GM21619 (cell line): ENCODE results near the gene SPAG16.
"Not testable (repeated sequence)": the region's sequence is repeated elsewhere in the genome, so short reads cannot be mapped to it uniquely, and the experiment has no call there.

Source experiments
- ATAC-seq: cut with Tn5 transposase; IDR thresholded peaks from one replicate; pipeline ENCODE4 v1.9.1; 2021; ENCODE audit not compliant: unreplicated experiment

Gene SPAG16

DNA sequence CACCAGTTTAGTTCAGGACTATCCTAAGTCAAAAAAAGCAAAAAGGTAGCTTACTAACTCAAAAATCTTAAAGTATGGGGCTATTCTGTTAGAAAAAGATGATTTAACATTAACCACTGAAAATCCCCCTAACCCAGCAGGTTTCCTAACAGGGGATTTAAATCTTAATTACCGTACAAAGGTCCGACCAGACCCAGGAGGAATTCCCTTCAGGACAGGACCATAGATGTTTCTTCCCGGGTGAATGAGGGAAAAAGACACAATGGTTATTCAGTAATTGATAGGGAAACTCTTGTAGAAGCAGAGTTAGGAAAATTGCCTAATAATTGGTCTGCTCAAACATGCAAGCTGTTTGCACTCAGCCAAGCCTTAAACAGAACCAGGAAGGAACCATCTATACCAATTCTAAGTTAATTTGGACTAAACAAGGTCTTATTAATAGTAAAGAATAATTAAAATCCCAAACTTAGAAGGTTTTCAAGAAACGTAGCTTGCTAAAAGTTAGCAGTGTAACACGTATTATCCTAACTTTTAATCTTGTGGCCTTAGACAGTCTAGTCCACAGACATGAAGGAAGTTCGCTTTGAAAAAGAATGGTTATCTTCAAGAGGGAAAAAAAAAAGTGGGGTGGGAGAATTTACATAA is 124.3 kb downstream of the SPAG16 start:
- ATAC-seq: not testable (repeated sequence)

DNA sequence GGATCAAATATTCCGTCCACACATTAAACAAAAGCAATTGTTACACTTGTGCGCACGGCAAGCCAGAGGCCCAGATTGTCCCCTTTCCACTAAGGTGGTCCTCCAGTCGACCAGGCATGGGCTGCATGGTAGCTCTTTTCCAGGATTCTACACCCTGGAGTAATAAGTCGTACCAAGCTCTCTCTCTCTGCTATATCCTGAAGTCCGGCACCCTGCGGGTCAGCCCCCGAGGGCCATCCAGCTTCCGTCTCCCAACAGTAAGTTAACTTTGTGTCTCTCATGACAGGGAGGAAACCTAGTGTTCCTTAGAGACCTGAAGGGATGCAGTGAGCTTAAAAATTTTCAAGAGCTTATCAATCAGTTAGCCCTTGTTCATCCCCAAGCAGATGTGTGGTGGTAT is 126.4 kb downstream of the SPAG16 start:
- ATAC-seq: not testable (repeated sequence)

DNA sequence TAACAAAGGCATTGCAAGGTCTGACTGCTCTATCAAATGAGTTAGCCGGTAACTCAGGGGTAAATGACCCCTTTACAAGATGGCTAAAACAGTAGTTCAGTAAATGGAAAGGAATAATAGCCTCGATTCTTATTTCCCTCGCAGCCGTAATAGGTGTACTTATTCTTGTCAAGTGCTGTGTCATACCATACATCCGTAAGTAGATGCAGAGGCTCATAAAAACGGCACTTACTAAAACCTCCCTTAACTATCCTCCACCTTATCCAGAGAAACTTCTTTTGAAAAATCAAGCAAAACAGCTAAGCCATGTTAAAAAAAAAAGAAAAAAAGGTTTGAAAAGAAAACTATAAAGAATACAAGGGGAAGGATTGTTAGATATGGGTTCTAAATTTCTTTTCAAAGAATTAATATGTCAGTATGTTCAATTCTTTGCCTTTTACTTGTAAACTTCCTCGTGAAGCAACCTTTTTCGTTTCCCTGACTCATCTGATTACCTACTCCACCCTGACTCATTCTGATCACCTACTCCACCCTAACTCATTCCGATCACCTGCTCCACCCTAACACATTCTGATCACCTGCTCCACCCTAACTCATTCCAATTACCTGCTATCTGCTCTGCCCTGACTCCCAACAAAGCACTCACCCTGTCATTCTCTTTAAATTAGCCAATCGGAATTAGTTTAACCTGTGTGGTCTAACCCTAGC is 127.5 kb downstream of the SPAG16 start:
- no peak for ATAC-seq

GRCh38 chr2:213415093-213415492 is 130.8 kb downstream of the SPAG16 start:
- no peak for ATAC-seq

GRCh38 chr2:213416832-213417231 is 132.6 kb downstream of the SPAG16 start:
- ATAC-seq: no peak

DNA sequence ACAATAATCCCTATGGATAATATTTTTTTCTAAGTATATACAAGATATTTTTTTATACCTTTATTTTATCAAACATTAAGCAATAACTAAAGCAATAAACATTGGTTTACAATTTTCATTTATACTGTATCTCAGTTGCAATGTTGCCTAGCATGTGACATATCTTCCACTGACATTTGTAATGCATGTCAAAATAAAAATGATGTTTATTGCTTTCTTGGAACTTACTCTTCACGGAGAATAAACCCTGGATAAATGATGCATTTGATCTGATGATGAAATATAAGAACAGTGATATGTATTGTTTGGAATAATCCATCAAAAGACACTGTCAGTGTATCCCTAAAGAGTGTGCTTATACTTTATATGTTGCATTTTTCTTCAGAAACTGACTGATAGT is 135.7 kb downstream of the SPAG16 start:
- ATAC-seq: no peak

GRCh38 chr2:213420828-213421385 is 136.6 kb downstream of the SPAG16 start:
- ATAC-seq: no peak

- no peak for ATAC-seq
Measured at GRCh38 chr2:213422211-213422610, 137.9 kb downstream of the SPAG16 start.

- ATAC-seq: no peak
Measured at GRCh38 chr2:213425618-213426017, 141.4 kb downstream of the SPAG16 start.

DNA sequence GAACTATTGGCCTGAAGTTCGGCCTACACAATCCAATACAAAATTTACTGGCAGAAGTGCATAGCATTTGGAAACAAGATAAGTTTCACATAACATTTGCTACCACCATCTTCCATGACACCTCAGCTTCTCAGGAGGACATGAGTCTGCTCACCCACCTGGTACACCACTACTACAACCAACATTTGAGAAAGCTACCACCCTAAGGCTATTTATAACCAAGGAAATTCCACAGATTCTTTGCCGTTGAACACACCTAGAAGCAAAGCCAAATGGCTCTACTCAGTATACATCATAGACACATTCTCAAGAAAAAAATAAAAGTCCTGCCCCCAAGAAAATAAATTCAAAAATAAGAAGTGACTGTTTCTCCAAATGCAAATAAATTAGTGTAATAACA is 145.3 kb downstream of the SPAG16 start:
- ATAC-seq: no peak

DNA sequence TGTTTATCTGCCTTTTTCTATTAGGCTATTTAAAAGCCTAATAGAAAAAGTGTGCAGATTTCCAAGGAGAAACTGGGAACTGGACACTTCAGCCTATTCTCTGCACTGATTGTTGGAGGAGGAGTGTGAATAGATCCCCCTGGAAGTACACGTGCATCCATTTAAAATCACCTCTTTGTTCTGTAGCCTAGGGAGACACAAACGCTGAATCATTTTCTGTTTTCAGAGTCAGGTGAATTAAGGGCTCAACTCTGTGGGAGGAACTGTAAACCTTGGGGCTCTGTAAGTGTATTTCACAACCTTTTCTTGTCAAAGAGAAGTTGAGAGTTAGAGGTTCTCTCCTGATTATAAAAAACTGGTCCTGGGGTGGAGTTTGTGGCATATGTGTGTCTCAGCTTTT is 159.7 kb downstream of the SPAG16 start:
- ATAC-seq: no peak

DNA sequence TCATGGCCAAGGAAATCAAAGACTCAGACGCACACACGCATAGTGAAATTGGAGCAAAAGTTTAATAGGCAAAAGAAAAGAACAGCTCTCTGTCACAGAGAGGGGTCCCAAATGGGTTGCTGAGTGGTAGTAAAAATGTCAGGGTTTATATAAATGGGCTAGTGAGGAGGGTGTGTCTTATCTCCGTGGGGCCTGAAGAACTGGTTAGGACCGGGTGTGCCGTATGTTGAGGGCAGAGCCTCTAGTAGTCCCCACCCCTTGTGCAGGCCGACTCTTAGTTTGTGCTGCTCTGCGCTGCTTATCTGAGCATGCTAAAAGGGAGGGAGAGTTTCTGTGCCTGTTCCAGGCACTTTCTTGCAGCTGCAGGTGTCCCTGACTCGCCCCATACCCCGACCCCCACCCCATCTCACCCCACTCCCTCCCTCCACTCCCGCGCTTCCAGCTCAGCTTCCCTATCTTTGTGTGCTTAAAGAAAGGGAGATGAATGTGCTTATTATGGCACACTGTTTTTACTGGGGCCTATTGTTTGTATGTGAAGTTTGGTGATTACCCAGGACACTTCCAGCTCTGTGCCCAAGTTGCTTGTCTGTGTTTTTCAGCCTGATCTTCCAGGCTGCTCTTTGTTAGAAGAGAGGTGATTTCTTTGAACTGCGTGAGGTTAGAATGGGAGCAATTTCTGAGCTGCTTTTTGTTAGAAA is 167.4 kb downstream of the SPAG16 start:
- ATAC-seq: no peak

- ATAC-seq: no peak
Measured at GRCh38 chr2:213455316-213456008, 171.2 kb downstream of the SPAG16 start.

DNA sequence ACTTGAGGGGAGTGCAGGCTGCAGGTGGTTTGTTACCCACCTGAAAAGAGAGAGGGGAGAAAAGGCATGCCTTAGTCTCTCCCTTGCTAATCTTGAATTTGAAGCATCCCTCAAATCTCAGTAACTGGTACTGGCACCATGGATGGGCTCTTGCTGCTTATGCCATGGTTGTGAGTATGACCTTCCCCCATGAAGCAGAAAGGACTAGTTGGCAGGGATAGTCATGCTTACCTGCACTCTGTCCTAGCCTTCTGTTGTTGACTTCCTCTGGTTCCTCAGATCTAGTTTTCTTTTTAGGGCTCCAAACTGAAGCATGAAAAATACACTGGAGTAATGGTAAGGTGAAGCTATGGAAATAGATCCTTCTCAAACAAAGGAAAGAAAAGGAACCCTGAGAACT is 191.2 kb downstream of the SPAG16 start:
- no peak for ATAC-seq

GRCh38 chr2:213476641-213477040 is 192.4 kb downstream of the SPAG16 start:
- no peak for ATAC-seq

DNA sequence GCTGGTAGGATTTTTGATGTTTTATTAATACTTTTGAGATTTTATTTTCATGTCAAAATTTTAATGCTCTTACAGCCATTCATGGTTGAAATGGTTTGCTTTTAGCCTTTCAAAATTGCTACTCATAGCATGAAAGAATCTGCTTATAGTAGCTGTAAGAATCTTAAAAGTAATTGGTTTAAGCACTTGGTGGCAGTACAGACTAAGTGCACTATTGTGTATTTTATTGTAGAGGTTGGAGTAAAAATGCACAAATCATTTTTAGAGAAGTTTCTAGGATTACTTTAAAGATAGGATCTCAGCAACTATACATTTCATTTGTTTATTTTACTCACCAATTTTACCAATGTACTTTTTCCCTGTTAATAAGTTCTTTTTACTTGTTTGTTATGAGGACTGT is 205.8 kb downstream of the SPAG16 start:
- no peak for ATAC-seq

- ATAC-seq: no peak
Measured at GRCh38 chr2:213491376-213491775, 207.1 kb downstream of the SPAG16 start.

- ATAC-seq: no peak
Measured at GRCh38 chr2:213496226-213496625, 212.0 kb downstream of the SPAG16 start.

DNA sequence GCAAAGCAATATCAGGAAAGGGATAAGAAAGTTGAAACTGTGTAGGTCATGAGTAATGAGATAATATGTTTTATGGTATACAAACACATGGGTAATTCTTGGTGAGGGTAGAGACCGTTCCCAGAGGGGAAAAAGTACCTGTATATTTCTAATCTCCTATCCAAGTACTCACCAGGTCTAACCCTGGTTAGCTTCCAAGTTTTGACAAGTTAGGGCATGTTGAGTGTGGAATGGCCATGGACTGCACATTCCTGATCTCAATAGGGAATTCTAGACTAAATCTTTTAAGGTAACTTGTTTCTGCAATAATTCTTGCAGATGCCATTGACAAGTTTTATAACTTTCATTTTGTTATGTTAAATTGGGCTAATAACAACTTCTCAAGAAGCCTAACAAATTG is 216.6 kb downstream of the SPAG16 start:
- no peak for ATAC-seq

DNA sequence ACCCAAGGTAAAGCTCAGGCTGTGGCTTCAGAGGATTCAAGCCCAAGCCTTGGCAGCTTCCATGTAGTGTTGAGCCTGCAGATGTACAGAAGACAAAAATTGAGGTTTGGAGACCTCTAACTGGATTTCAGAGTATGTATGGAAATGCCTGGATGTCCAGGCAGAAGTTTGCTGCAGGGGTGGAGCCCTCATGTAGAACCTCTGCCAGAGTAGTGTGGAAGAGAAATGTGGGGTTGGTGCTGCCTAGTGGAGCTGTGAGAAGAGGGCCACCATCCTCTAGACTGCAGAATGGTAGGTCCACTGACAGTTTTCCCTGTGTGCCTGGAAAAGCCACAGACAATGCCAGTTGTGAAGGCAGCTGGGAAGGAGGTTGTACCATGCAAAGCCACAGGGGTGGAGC is 239.9 kb downstream of the SPAG16 start:
- no peak for ATAC-seq

DNA sequence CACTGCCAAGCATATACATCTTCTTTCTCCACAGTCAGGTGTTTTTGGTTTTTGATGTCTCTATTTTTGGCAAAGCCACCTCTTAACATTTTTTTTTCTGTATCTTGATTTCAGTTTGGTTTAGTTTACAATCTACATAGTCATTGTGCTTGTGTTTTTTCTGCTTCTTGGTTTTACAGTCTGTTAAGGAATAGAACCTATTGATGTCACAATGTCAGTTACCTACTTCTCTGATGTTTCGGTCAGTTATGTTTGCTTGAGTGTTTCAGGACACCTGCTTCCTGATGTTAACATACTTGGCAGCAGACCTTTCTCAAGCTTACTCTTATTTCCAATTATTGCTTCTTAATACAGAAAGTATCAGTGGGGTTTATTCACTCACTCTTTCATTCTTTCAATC is 253.3 kb downstream of the SPAG16 start:
- ATAC-seq: no peak
